T-helper 17 cell (primary cell): ENCODE measurements around the gene ZNF628. TPM values are rescaled to one million over a fixed set of nuclear protein-coding genes. Genes with fewer than 3 reads are reported as not detected.
A peak's percentile ranks its signal among the peaks of the same experiment; 100 is the strongest.

ENCODE experiments used
- ATAC-seq: fragments of 150-1000 bp; cut with Tn5 transposase; 2 replicates; pipeline ENCODE4 v1.10.0; 2021; ENCODE audit warnings: mild to moderate bottlenecking, moderate library complexity
- DNase-seq, 3 donors: peaks; one replicate each; pipeline versions ENCODE4 v3.0.0 to v3.0.0-alpha.2; 2020 to 2021
- H3K9me3 ChIP-seq: one replicate; pipeline ENCODE4 v1.7.0; 2013; ENCODE audit warnings: low read length, mild to moderate bottlenecking; ENCODE audit not compliant: control insufficient read depth, poor library complexity, severe bottlenecking
- H3K27ac Mint-ChIP-seq: one replicate; pipeline ENCODE4 v1.8.0; 2022; ENCODE audit warnings: mild to moderate bottlenecking, moderate library complexity, mixed read lengths
- H3K27me3 Mint-ChIP-seq: one replicate; pipeline ENCODE4 v1.8.0; 2022; ENCODE audit warnings: mixed read lengths
- H3K36me3 Mint-ChIP-seq: one replicate; pipeline ENCODE4 v1.8.0; 2022; ENCODE audit warnings: low read depth, mixed read lengths
- H3K4me1 Mint-ChIP-seq: one replicate; pipeline ENCODE4 v1.8.0; 2022; ENCODE audit warnings: mild to moderate bottlenecking, mixed read lengths
- H3K4me3 Mint-ChIP-seq: one replicate; pipeline ENCODE4 v1.8.0; 2022; ENCODE audit warnings: mild to moderate bottlenecking, moderate library complexity, mixed read lengths
- total RNA-seq, 4 donors: library from RNA in 2 of 4; stranded (reverse) in 2 of 4; gene quantifications; one replicate each; pipeline ENCODE4 v1.2.3 and lab custom pipeline; 2022 to 2026

Gene ZNF628
- total RNA-seq, 2 donors from 2014 or later: 19.4 to 25.5 TPM

DNA sequence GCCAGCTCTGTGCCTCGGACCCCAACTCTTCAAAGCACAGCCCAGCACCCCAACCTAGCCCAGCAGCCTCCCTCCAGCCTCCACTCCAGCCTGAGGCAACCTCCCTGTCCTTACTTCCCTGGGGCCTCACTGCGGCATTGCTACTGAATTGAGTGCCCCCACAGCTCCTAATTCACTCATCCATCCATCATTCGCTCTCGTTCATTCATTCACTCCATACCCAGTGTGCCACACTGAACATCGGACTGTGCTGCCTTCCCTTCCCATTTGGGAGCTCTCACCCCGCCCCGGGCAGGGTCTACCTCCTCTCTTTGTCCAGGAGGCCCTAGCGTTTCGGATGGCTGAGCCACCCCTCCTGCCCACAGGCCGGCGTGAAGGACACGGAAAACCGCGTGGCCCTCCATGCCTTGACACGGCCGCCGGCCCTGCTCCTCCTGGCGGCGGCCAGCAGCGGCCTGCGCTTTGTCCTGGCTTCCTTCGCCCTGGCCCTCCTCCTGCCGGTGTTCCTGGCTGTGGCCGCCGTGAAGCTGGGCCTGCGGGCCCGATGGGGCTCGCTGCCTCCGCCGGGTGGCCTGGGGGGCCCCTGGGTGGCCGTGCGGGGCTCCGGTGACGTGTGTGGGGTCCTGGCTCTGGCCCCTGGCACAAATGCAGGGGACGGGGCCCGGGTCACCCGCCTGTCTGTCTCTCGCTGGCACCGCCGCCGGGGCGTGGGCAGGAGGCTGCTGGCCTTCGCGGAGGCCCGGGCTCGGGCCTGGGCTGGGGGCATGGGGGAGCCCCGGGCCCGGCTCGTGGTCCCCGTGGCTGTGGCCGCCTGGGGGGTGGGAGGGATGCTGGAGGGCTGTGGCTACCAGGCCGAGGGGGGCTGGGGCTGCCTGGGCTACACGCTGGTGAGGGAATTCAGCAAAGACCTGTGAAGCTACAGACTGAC is 9.9 kb downstream of the ZNF628 start:
- no peaks in the 10 kb centered on the region for H3K27me3 Mint-ChIP-seq
- peak overlapping the region; percentile 89 for H3K27ac Mint-ChIP-seq
- peak overlapping the region; percentile 82 for H3K4me3 Mint-ChIP-seq
- H3K4me1 Mint-ChIP-seq: peaks cover 3% of the 10 kb centered on the region
- no peak for DNase-seq
- no peaks in the 10 kb centered on the region for H3K36me3 Mint-ChIP-seq
- no peak for ATAC-seq
- no peaks in the 10 kb centered on the region for H3K9me3 ChIP-seq

DNA sequence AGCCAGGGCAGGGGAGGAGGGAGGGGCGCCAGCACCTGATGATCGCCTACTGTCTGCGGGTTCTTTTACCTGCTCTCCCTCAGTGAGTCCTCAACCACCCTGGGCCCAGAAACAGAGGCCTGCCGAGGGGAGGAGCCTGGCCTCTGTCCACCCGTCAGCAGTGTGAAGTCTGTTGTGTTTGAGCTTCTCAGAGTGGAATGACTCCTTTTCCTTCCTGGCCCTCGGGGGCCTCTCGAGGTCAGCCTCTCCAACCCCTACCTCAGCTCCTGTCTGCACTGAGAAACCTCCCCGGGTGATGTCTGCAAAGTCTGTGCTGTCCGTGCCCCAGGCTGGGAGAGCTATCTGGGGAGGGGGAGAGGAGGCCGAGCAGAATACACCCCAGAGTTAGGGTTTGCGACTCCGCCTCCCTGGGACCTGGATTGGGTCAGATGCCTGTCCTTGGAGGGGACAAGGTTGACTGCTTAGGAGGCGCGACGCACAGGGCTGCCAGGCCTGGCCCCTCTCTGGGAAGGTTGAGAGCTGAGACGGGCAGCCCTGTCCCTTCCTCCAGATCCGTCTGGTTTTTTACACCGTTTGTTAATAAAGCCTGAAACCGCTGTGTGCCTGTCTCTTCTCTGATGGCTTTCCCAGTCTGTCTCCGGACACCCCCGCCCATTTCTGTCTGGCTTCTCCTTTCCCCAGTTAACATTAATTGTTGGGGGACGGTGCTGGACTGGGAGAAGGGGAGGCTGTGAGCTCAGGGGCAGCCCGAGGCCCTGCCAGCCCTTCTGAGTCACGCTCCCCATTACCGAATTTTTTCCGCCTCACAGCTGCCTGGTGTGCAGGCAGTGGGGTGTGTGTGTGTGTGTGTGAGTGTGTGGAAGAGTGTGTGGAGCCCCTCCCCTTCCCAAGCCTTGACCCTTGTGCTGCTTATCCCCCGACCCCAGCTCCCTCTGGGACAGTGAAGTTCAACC is 10.8 kb downstream of the ZNF628 start:
- H3K9me3 ChIP-seq: no peaks in the 10 kb centered on the region
- Mint-ChIP-seq H3K36me3 (no peaks in the 10 kb centered on the region), H3K4me1 (peaks cover 5% of the 10 kb centered on the region), H3K4me3 (peak overlapping the region; percentile 36), H3K27me3 (peaks cover 8% of the 10 kb centered on the region), H3K27ac (peak overlapping the region; percentile 51)
- DNase-seq (no peak), ATAC-seq (peak; percentile 25)

DNA sequence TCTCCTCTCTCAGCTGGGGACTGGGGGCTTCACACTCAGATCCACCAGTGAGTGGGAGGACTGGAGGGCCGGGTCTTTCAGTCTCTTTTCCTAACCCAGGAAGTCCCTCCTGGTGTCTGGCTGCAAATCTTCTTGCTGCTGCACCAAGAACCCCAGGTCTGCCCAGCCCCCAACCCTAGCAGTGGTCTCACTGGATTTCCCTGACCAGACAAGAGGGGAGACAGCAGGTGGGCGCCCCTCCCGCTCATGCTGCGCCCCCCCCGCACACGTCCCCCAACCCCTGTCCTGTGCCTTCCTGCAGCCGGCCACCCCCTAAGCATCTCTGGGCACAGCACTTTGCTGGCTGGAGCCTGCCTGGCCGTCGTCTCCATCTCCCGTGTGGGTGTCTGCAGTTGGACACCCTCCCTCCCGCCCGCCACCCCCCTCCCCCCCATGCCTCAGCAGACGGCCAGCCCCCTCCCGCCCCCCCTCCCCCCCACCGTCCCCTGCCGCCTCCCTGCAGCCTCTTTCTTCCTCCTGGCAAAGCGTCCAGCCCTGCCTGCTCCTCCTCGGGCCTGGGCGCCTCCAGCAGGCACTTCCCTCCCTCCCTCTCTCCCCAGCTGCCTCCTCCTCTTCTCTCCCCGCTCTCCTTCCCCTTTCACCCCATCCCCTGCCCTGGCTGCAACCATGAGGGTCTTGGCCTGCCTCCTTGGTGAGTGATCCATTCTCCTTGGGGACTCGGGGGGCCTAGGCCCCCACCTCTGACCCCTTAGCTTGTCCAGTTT is 11.7 kb downstream of the ZNF628 start, which contains the start of gene SSC5D:
Gene SSC5D (plus strand): TSS at position 513 of the 764 bp plus-strand sequence. CDS start 154 bp downstream, at position 667.
- no peak for DNase-seq
- ATAC-seq: no peak
- Mint-ChIP-seq H3K27ac (peak within 1 kb of the TSS; percentile 51), H3K4me3 (peak within 1 kb of the TSS; percentile 36), H3K27me3 (peaks cover 15% of the 10 kb centered on the region), H3K36me3 (no peaks in the 10 kb centered on the region), H3K4me1 (peaks cover 5% of the 10 kb centered on the region)
- H3K9me3 ChIP-seq: no peaks in the 10 kb centered on the region

DNA sequence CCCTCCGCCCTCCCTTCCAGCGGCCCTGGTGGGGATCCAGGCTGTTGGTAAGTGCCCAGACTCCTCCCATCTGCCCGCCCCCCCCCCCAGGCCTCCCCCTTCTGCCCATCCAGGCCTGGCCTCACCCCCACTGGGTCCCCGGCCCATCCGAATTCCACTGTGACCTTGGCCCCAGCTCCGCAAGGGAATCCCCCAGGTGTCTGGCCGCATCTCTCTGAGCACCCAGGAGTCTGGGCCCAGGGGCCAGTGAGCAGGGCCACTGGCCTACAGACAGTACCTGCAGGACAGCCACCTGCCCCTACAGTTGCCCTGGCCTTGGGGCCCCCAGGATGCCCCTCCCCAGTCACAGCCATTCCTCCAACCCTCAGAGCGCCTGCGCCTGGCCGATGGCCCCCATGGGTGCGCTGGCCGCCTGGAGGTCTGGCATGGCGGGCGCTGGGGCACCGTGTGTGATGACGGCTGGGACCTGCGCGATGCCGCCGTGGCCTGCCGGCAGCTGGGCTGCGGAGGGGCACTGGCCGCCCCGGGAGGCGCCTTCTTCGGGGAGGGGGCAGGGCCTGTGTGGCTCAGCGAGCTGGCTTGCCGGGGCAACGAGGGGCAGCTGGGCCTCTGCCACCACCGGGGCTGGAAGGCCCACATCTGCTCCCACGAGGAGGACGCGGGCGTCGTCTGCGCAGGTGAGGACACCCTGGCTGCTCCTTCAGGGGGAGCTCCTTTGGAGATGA is 12.7 kb downstream of the ZNF628 start:
- Mint-ChIP-seq H3K4me3 (no peak overlapping the region), H3K36me3 (no peaks in the 10 kb centered on the region), H3K27ac (no peak overlapping the region), H3K4me1 (peaks cover 5% of the 10 kb centered on the region), H3K27me3 (peaks cover 16% of the 10 kb centered on the region)
- H3K9me3 ChIP-seq: no peaks in the 10 kb centered on the region
- no peak for ATAC-seq
- DNase-seq: no peak

DNA sequence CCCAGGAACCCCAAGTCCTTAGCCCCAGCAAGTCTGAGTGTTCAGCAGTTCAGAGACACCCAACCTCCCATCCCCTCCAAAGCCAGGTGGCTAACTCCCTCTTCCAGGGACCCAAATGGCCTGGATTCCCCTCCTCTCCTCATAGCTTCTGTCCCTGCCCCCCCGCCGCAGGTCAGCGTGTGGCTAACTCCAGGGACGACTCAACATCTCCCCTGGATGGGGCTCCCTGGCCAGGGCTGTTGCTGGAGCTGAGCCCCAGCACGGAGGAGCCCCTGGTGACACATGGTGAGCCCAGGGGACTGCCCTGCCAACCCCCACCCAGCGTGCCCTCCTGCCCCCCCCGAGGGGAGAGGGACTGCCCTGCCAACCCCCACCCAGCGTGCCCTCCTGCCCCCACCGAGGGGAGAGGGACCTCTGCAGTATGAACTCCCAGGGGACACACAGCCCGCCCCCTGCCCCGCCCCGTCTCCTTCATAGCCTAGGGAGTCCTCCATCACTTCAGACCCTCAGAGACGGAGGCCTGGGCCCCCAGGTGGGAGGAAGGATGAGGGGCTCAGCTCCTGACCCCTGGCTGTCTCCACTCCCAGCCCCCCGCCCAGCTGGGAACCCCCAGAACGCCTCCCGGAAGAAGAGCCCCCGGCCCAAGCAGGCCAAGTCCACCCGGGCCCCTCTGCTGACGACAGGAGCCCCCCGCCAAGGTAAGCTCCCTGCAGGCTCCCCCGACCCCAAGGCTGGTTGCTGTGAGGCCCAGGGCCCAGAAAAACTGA is 13.5 kb downstream of the ZNF628 start:
- Mint-ChIP-seq H3K4me1 (peaks cover 5% of the 10 kb centered on the region), H3K36me3 (no peaks in the 10 kb centered on the region), H3K27me3 (peaks cover 16% of the 10 kb centered on the region), H3K4me3 (no peak overlapping the region), H3K27ac (no peak overlapping the region)
- ATAC-seq: no peak
- H3K9me3 ChIP-seq: no peaks in the 10 kb centered on the region
- DNase-seq: no peak

DNA sequence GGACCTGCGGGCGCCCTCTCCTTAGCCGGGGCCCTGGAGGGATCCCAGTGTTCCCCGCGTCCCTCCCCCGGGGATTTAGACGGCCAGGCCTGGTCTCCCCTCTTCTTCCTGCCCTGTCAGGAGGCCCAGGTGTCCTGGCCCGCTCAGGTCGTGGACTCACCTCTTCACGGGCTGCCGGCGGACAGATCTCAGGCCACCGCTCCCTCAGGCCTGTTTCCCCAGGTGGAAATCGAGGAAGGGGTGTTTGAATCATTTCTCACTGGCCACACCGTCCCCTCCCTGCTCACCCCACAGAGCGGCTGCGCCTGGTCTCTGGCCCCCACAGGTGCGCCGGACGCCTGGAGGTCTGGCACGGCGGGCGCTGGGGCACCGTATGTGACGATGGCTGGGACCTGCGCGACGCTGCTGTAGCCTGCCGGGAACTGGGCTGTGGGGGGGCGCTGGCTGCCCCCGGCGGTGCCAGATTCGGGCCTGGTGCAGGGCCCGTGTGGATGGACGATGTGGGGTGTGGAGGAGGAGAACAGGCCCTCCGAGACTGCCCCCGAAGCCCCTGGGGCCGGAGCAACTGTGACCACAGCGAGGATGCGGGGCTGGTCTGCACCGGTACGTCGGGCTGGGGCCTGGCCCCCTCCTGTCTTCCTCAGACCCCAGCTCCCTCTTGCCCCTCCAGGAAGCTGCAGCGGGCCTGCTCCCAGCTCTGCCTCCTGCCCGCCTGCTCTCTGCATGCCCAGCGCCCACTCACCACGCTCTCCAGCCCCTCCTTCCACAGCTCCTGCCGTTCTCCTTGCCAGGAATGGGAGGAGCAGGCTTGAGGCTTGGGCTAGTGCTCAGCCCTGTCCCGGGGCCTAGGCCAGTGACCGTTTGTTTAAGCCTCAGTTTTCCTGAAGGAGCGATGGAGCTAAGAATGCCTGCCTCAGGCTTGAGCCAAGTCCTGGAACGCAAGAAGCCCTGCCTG is 14.3 kb downstream of the ZNF628 start:
- Mint-ChIP-seq H3K36me3 (no peaks in the 10 kb centered on the region), H3K27ac (no peak overlapping the region), H3K4me1 (peaks cover 5% of the 10 kb centered on the region), H3K27me3 (peaks cover 16% of the 10 kb centered on the region), H3K4me3 (no peak overlapping the region)
- DNase-seq: no peak
- no peak for ATAC-seq
- no peaks in the 10 kb centered on the region for H3K9me3 ChIP-seq

DNA sequence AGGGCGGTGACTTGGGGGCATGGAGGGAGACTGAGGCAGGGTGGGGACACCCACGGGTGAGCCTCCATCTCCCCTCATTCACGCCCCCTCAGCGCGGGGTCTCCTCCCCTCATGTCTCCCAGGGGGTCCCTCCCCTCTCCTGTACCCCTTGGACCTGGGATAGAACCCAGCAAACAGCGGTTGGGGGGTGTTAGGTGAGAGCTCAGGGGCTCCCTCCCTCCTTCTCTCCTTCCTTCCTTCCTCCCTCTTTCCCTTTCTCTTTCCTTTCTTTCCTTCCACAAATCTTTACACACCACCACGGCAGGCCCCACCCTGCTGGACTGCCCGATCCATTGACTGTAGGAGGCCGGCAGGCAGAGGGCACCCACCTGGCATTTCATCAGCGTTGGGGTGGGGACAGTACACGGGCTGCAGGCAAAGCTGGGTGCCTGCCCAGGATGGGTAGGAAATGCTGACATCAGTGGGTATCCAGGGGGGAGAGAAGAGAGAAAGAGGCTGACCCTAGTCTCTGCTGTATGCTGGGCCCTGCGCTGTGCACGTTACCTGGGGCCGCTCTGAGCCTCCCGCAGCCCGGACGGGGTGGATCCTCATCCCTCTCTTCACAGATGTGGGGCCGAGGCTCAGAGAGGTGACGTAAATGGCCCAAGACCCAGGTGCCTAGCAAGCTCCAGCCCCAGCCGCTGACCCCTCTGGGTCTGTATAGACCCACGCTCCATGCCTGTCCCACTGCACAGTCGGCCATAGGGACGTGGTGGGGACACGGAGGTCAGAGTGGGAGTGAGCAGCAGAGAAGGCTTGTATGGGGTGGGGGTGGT is 15.3 kb downstream of the ZNF628 start:
- H3K36me3 Mint-ChIP-seq: no peaks in the 10 kb centered on the region
- ATAC-seq: no peak
- no peak for DNase-seq
- H3K4me3 Mint-ChIP-seq: no peak overlapping the region
- no peak overlapping the region for H3K27ac Mint-ChIP-seq
- H3K4me1 Mint-ChIP-seq: peaks cover 2% of the 10 kb centered on the region
- no peaks in the 10 kb centered on the region for H3K9me3 ChIP-seq
- H3K27me3 Mint-ChIP-seq: peaks cover 16% of the 10 kb centered on the region

DNA sequence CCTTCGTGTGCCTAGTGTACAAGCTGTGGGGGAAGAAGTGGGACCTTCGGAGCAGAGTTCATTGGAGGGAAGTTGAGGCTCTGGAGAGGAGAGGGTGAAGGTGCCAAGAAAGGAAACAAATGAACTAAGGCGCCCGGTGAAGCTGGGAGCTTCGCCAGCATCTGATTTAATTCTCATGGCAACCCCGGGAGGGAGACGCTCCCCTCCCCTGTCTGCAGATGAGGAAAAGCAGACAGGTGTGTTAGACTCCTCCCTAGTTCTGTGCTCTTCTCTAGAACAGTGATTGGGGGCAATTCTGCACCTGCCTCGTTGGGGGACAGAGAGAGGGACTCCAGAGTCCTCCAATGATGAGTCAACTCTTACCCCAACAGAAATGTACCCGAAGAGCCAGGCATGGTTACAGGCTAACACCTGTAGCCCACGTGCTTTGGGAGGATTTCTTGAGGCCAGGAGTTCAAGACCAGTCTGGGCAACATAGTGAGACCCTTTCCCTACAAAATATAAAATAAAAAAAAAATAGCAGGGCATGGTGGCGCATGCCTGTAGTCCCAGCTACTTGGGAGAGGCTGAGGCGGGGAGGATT is 16.0 kb downstream of the ZNF628 start:
- Mint-ChIP-seq H3K4me1 (peaks cover 2% of the 10 kb centered on the region), H3K4me3 (no peak overlapping the region), H3K27ac (no peak overlapping the region), H3K36me3 (no peaks in the 10 kb centered on the region), H3K27me3 (peaks cover 16% of the 10 kb centered on the region)
- DNase-seq (no peak), ATAC-seq (no peak)
- no peaks in the 10 kb centered on the region for H3K9me3 ChIP-seq

DNA sequence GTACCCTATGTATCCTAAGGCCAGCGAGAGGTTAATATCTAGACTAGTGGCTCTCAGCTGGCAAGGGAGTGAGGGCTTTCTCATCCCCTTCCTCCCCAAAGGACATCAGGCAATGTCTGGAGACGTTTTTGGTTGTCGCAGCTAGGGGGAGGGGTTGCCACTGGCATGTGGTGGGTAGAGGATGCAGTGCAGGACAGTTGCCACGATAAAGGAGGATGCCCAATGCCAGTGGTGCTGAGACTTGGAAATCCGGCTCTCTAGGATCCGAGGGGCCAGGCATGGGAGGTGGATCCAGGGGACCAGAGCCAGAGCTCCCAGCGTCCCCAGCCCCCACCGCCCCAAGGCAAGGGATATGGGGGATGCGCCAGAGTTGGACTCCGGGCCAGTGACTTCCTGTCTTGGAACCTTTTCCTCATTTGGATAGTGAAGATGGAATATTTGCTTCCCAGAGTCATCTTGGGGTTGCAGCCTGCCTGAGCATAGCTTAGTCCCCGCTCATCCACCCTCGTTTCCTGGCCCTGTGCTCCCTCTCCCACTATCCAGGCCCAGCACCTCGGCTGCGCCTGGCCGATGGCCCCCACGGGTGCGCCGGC is 16.7 kb downstream of the ZNF628 start:
- peaks cover 16% of the 10 kb centered on the region for H3K27me3 Mint-ChIP-seq
- H3K4me1 Mint-ChIP-seq: peaks cover 2% of the 10 kb centered on the region
- ATAC-seq (no peak), DNase-seq (no peak)
- no peak overlapping the region for H3K27ac Mint-ChIP-seq
- no peaks in the 10 kb centered on the region for H3K36me3 Mint-ChIP-seq
- no peaks in the 10 kb centered on the region for H3K9me3 ChIP-seq
- no peak overlapping the region for H3K4me3 Mint-ChIP-seq

DNA sequence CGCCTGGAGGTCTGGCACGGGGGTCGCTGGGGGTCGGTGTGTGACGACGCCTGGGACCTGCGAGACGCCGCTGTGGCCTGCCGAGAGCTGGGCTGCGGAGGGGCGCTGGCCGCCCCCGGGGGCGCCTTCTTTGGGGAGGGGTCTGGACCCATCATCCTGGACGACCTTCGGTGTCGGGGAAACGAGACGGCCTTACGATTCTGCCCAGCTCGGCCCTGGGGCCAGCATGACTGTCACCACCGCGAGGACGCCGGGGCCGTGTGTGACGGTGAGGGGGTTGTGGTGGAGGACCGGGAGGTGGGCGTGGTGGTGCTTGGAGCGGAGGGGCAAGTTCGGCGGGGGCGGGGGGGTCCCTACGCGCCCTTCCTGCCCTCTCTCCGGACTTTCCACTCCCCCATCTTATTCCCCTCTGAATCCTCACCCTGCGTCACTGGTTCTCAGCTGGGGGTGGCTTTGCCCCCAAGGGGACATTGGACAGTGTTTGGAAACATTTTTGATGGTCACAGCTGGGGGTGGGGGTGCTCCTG is 17.3 kb downstream of the ZNF628 start:
- DNase-seq (no peak), ATAC-seq (no peak)
- H3K27me3 Mint-ChIP-seq: peaks cover 16% of the 10 kb centered on the region
- H3K27ac Mint-ChIP-seq: no peak overlapping the region
- no peaks in the 10 kb centered on the region for H3K9me3 ChIP-seq
- H3K4me1 Mint-ChIP-seq: peaks cover 2% of the 10 kb centered on the region
- H3K36me3 Mint-ChIP-seq: no peaks in the 10 kb centered on the region
- no peak overlapping the region for H3K4me3 Mint-ChIP-seq
